Measurements from ENCODE around the gene PYY. TPM values are rescaled to one million over a fixed set of nuclear protein-coding genes. Genes with fewer than 3 reads are reported as not detected.

The PYY gene
- total and polyA plus RNA-seq, 10 donors: not detected

DNA sequence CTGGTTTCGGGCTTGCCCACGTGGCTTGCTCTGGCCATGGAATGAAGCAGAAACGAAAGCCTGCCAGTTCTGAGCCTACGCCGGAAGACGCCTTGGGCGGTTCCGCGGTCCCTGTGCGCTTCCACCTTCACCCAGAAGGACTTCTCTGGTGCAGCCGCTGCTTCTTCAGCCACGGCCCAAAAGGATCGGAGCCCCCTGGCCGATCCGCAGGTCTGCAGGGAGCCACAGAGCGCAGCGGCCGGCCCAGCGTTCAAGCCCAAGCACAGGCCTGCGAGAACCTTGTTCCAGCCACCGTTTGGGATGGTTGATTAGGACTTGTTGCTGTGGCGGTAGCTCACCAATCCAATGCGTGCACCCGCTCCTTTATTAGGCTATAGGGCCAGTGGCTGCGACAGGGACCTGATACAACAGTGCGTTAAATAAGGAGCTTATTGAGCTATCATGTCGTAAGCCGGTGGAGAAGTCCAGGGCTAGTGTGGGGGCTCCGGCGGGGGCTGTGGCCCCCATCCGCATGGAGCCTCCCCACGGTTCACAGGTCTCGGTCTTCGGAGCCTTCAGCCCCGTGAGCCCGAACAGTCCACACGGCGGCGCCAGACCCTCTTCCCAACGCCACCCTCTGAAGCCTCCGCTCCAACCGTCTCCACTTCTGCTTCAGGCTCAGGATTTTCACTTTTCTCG, 36.3 kb downstream of the PYY start:
- TF ChIP-seq POLR2AphosphoS5 (IDR thresholded peaks at IDR 0.05) (peak in 2 of 3 donors; percentile 16 to 28), POLR2A (IDR thresholded peaks at IDR 0.05) (no peak)
- TF ChIP-seq, protein P1, sequence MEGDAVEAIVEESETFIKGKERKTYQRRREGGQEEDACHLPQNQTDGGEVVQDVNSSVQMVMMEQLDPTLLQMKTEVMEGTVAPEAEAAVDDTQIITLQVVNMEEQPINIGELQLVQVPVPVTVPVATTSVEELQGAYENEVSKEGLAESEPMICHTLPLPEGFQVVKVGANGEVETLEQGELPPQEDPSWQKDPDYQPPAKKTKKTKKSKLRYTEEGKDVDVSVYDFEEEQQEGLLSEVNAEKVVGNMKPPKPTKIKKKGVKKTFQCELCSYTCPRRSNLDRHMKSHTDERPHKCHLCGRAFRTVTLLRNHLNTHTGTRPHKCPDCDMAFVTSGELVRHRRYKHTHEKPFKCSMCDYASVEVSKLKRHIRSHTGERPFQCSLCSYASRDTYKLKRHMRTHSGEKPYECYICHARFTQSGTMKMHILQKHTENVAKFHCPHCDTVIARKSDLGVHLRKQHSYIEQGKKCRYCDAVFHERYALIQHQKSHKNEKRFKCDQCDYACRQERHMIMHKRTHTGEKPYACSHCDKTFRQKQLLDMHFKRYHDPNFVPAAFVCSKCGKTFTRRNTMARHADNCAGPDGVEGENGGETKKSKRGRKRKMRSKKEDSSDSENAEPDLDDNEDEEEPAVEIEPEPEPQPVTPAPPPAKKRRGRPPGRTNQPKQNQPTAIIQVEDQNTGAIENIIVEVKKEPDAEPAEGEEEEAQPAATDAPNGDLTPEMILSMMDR (IDR thresholded peaks at IDR 0.05 in 8 of 11, conservative IDR thresholded peaks at IDR 0.05 in 3 of 11): peak in 7 of 11 experiments; percentile 21 to 61 (median 49)
- H3K9me3 ChIP-seq: no peaks in the 10 kb centered on the region
- intact Hi-C loops (cut with DNase I; ENCODE audit: low total_unique reads): no loop called here
- H3K27me3 ChIP-seq (replicated peaks in 1 of 7): peaks cover 0 to 27% (median 0%) of the 10 kb centered on the region in 7 donors
- no peaks in the 10 kb centered on the region for H3K36me3 ChIP-seq
- peak overlapping the region in 4 of 8 donors; percentile 18 to 47 (median 36) for H3K27ac ChIP-seq
- 5 to 26% (median 8%) methylated on average over 20 to 43 of the region's 43 CpGs for WGBS, 5 donors
- peak overlapping the region; percentile 12 to 67 (median 41) for H3K4me3 ChIP-seq
- peak; percentile 81 for DNase-seq
- peaks cover 0 to 17% (median 11%) of the 10 kb centered on the region in 6 donors for H3K4me1 ChIP-seq

DNA sequence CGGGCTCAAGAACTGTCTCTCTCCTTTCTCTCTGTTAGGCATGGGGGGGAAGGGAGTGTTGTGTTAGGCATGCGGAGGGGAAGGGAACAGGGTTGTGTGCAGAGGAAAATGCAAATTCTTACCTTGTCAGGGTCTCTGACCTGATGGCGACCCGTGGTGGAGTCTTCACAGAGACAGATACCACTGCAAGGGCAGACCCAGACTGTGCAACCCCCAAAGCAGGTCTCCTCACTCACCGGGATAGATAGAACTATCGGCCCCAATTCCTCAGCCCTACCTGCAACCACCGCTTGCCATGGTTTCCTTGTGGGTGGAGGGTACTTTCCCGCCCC, 36.8 kb downstream of the PYY start:
- Histone ChIP-seq H3K4me1 (peaks cover 0 to 17% (median 11%) of the 10 kb centered on the region in 6 donors), H3K27me3 (replicated peaks in 1 of 7) (peaks cover 0 to 27% (median 0%) of the 10 kb centered on the region in 7 donors), H3K27ac (peak overlapping the region in 3 of 8 donors; percentile 18 to 47 (median 44)), H3K36me3 (no peaks in the 10 kb centered on the region), H3K4me3 (peak overlapping the region; percentile 12 to 67 (median 41)), H3K9me3 (no peaks in the 10 kb centered on the region)
- intact Hi-C loops (cut with DNase I; ENCODE audit: low total_unique reads): no loop called here
- no peak for DNase-seq
- 43 to 59% (median 56%) methylated on average over 8 of the region's 8 CpGs for WGBS, 5 donors
- TF ChIP-seq, protein P1 (IDR thresholded peaks at IDR 0.05 in 8 of 11, conservative IDR thresholded peaks at IDR 0.05 in 3 of 11): no peak
- no peak for TF ChIP-seq POLR2A (IDR thresholded peaks at IDR 0.05)
- no peak for TF ChIP-seq POLR2AphosphoS5 (IDR thresholded peaks at IDR 0.05)

DNA sequence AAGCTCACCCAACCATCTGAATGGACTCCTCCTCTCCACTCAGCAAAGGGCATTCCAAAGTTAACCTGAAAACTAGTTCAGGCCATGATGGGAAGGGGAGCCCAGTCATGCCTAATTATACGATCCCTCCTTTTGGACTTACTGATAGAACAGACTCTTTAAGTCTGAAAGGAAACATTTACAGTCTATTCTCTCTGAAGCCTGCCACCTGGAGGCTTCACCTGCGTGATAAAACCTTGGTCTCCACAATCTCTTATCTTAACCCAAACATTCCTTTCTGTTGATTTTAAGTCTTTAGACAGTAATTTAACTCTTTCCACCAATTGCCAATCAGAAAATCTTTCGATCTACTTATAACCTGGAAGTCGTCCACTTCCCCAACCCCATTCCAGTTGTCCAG, 37.4 kb downstream of the PYY start:
- Histone ChIP-seq H3K27me3 (replicated peaks in 1 of 7) (peaks cover 0 to 27% (median 0%) of the 10 kb centered on the region in 7 donors), H3K27ac (no peak overlapping the region), H3K4me1 (peaks cover 0 to 17% (median 11%) of the 10 kb centered on the region in 6 donors), H3K36me3 (no peaks in the 10 kb centered on the region), H3K9me3 (no peaks in the 10 kb centered on the region), H3K4me3 (no peak overlapping the region)
- 79 to 90% (median 83%) methylated on average over 4 of the region's 4 CpGs for WGBS, 5 donors
- no peak for TF ChIP-seq POLR2AphosphoS5 (IDR thresholded peaks at IDR 0.05)
- no peak for TF ChIP-seq POLR2A (IDR thresholded peaks at IDR 0.05)
- TF ChIP-seq, protein P1 (IDR thresholded peaks at IDR 0.05 in 8 of 11, conservative IDR thresholded peaks at IDR 0.05 in 3 of 11): no peak
- DNase-seq: no peak
- intact Hi-C loops (cut with DNase I; ENCODE audit: low total_unique reads): no loop called here

DNA sequence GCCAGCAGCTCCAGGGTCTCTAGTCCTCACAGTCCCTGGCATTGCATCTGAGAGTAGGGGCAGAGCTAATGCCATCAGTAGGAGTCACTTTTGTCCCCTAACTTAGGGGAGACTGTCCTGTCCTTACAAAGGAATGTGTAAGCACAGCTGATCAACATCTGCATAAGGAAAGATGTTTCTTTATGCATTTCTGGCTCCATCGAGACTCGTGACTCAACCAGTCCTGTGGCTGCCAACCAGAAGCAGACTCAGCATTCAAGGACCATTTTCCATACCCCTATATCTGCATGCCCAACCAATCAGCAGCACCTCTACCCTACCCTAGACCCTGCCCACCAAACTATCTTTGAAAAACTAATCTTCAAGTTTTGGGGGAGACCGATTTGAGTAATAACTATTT, 38.2 kb downstream of the PYY start:
- no peak overlapping the region for H3K27ac ChIP-seq
- intact Hi-C loops (cut with DNase I; ENCODE audit: low total_unique reads): no loop called here
- 83 to 93% (median 90%) methylated on average over 3 of the region's 3 CpGs for WGBS, 5 donors
- H3K36me3 ChIP-seq: no peaks in the 10 kb centered on the region
- peaks cover 0 to 17% (median 11%) of the 10 kb centered on the region in 6 donors for H3K4me1 ChIP-seq
- H3K4me3 ChIP-seq: no peak overlapping the region
- H3K9me3 ChIP-seq: no peaks in the 10 kb centered on the region
- TF ChIP-seq POLR2A (IDR thresholded peaks at IDR 0.05): no peak
- TF ChIP-seq, protein P1 (IDR thresholded peaks at IDR 0.05 in 8 of 11, conservative IDR thresholded peaks at IDR 0.05 in 3 of 11): no peak
- peaks cover 0 to 21% (median 0%) of the 10 kb centered on the region in 7 donors for H3K27me3 ChIP-seq (replicated peaks in 1 of 7)
- DNase-seq: no peak

Data from spleen (tissue), 11 donors.